ENCODE results near the gene VRK3.

DNA sequence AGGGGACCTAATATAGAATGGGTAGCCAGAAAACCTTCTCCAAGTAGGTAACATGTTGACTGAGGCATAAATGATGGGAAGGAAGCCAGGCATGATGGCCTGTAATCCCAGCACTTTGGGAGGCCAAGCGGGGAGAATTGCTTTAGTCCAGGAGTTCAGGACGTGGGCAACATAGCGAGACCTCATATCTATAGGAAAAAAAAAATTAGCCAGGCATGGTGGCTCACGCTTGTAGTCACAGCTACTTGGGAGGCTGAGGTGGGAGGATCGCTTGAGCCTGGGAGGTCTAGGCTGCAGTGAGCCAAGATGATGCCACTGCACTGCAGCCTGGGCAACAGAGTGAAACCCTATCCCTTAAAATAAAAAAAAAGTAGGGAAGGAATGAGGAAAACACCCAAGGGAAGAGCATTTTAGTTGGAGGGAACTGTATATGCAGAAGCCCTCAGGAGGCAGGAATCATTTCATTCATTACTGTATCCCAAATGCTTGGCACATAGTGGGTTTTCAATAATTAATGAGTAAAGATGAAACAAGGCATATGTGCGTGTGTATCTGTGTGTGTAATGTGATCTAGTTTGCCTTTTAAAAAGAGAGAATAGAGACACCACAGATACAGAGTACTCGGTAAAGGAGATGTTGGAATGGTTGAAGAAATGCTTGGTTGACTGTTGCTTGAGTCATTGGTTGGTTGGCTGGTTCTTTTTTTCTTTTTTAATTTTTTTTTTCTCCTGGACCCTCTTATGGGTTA, 93.7 kb downstream of the VRK3 start:
- TF ChIP-seq CTCF (IDR thresholded peaks at IDR 0.05; ENCODE audit: low read depth, low read length, poor library complexity, severe bottlenecking), result no peak
- TF ChIP-seq EZH2phosphoT487 (IDR thresholded peaks at IDR 0.05; ENCODE audit: borderline replicate concordance, low read length), result no peak
